ENCODE measurements around the gene CRB2. TPM values are rescaled to one million over a fixed set of nuclear protein-coding genes. Genes with fewer than 3 reads are reported as not detected.
"Not testable (repeated sequence)": the region's sequence is repeated elsewhere in the genome, so short reads cannot be mapped to it uniquely, and the experiment has no call there.

CRB2 gene
- total RNA-seq, 1 donor from 2014 or later = not detected

DNA sequence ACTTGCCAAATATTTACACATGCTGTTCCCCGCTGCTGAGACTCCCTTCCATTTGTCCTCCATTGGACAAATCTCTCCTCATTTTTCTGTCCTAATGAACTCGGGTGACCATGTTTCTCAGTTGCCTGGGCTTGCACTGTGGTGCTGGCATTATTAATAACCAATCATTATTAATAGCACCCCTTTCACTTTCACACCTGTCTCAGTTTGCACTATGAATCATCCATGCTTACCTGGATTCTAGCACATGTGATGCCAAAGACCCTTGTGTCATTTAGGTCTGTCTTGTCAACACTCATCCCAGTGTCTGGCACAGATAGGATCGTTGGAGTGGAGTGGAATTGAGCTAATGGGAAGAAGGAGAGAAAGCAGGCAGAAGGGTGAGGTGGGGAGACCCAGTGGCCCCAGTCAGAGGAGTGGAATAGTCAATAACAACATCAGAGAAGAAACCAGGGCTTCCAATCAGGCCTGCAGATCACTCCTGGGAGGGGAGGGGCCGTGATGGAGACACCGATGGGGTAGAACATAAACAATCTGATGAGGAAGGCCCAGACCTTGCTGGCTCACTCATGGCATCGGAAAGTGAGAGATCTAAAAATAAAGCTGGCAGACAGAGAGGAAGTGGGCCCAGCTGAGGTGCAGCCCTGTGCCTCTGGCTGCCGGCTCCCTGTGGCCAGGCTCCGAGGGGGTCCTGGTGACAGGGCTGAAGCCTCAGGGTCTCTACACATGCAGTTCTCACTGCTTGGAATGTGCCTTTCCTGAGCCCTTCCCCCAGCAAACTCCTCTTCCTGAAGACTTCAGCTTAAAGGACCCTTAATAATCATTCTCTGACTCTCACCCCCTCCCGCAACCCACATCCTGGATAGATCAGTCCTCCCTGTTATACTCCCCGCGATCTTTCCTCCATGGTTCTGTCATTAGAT is 33.5 kb upstream of the CRB2 start:
- intact Hi-C loops (cut with micrococcal nuclease) = loop anchor here (1.0 to 5.0 kb wide), 2 partner anchors 17 to 95 kb away; no protein-coding TSS in a partner anchor
- Mint-ChIP-seq H3K9me3 (no peaks in the 10 kb centered on the region), H3K36me3 (ENCODE audit: low read depth) (no peaks in the 10 kb centered on the region), H3K4me1 (peaks cover 37% of the 10 kb centered on the region), H3K27ac (peak overlapping the region; percentile 84), H3K4me3 (peak overlapping the region; percentile 62), H3K27me3 (no peaks in the 10 kb centered on the region)
- peak; percentile 86 for DNase-seq

DNA sequence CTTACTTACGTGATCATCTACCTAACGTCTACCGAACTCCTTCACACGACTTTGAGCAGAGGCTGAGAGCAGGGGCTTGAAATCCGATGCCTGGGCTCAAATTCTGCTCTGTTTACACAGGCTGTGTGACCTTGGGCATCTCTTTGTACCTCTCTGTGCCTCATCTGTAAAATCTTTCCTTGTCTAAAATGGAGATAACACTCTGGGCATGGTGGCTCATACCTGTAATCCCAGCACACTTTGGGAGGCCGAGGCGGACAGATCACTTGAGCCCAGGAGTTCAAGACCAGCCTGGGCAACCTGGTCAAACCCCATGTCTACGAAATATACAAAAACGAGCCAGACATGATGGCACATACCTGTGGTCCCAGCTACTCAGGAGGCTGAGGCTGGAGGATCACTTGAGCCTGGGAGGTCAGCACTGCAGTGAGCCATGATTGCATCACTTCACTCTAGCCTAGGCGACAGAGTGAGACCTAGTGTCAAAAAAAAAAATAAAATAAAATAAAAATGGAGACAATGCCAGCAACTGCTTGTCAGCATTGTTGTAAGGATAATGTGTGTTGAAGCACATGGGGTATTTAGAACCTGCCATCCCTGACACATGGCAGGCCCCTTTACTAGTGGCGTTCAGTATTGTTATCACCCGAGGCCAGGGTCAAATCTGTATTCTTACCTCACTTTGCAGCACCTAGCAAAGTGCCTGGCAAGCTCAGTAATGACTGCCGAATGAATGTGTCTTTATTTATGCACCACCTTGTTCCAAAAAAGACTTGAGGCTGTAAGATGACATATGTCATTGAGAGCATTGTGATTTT is 32.6 kb upstream of the CRB2 start:
- intact Hi-C loops (cut with micrococcal nuclease) = loop anchor here (1.0 to 5.0 kb wide), 2 partner anchors 16 to 96 kb away; no protein-coding TSS in a partner anchor
- H3K4me1 Mint-ChIP-seq = peaks cover 33% of the 10 kb centered on the region
- H3K36me3 Mint-ChIP-seq (ENCODE audit: low read depth) = no peaks in the 10 kb centered on the region

DNA sequence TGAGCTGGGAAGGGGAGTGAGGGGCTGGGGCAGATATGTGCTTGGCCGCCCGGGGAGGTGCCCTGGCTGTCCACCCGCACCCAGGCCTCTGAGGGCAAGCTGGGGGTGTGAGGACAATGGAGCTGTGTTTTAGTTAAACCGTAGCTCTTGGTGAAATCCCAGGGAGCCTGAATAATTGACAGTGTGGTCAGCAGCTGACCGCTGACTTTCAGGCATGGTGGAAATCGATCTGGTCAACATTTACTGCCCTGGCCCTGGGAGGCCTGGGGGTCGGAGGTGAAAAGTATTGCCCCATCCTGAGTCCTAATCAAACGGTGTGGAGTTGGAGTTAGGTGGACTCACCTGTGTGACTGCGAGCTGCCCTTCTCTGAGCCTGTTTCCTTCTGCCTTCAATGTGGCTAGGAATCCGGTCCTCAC is 31.2 kb upstream of the CRB2 start:
- Mint-ChIP-seq H3K27me3 (no peaks in the 10 kb centered on the region), H3K9me3 (no peaks in the 10 kb centered on the region), H3K36me3 (ENCODE audit: low read depth) (no peaks in the 10 kb centered on the region), H3K27ac (peak overlapping the region; percentile 2), H3K4me3 (no peak overlapping the region), H3K4me1 (peaks cover 33% of the 10 kb centered on the region)
- DNase-seq = no peak
- intact Hi-C loops (cut with micrococcal nuclease) = loop anchor here (5.0 kb wide), 1 partner anchor 97 kb away; no protein-coding TSS in a partner anchor

More for the DNA sequence above, 32.6 kb upstream of the CRB2 start:
- Mint-ChIP-seq H3K9me3 (no peaks in the 10 kb centered on the region), H3K4me3 (peak overlapping the region; percentile 62), H3K27ac (peak overlapping the region; percentile 84), H3K27me3 (no peaks in the 10 kb centered on the region)
- no peak for DNase-seq

DNA sequence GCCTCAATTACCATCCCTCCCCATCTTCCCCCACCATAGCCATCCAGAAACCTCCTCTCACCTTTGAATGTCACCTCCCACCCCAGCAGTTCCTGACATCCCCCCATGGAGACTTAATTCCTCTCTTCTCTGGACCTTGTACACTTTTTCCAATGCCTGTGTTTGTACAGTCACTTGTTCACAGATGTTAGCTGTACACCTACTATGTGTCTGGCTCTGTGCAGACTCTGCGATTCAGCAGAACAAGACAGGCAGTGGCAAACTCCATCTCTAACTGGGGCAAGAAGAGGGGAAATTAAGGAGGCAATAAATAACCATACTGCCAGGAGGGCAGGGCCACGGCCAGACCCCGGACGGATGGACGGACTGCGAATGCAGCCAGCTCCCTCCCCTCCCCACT is 29.8 kb upstream of the CRB2 start:
- H3K27me3 Mint-ChIP-seq = no peaks in the 10 kb centered on the region
- H3K4me1 Mint-ChIP-seq = peaks cover 31% of the 10 kb centered on the region
- intact Hi-C loops (cut with micrococcal nuclease) = no loop called here
- peak overlapping the region; percentile 54 for H3K27ac Mint-ChIP-seq
- no peak for DNase-seq
- H3K36me3 Mint-ChIP-seq (ENCODE audit: low read depth) = no peaks in the 10 kb centered on the region
- H3K9me3 Mint-ChIP-seq = no peaks in the 10 kb centered on the region
- no peak overlapping the region for H3K4me3 Mint-ChIP-seq

DNA sequence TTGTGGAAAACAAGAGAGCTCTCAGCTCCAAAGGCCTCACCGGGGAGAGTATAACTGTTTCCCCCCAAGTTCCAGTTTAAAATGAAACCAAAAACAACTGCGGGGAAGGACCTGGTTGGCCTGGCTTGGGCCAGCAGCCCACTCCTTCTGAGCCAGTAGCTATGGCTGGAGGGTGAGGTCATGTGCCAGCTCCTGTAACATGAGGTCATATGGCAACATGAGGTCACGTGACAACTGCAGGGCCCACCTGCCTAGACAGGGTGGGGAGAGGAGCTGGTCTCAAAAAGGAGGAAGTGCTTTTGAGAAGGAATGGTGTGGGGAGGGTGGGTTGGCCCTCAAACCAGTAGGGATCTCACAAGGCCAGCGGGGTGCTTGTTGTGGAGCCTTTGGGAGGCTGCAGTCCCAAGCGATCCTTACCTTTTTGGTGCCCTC is 29.3 kb upstream of the CRB2 start:
- Mint-ChIP-seq H3K27me3 (no peaks in the 10 kb centered on the region), H3K4me1 (peaks cover 28% of the 10 kb centered on the region), H3K27ac (no peak overlapping the region)

DNA sequence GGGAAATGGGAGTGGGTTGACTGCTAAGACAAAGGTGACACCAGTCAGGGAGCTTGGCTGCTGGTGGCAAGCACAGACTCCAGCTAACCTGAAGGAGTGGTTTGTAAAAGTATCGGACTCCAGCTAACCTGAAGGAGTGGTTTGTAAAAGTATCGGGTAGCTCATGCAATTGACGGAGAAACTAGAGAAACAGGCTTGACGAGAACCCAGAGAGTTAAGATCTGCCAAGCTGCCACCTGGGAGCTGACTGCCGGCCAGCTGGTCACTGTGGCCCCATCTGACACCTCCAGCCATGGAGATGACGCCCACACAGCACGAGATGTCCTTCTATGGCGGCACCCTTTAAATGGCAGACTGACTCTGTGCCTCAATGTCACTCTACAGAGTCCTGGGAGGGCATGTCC is 28.3 kb upstream of the CRB2 start:
- no peak for DNase-seq
- H3K4me3 Mint-ChIP-seq = no peak overlapping the region

More for the DNA sequence above, 29.3 kb upstream of the CRB2 start:
- intact Hi-C loops (cut with micrococcal nuclease) = no loop called here
- H3K4me3 Mint-ChIP-seq = no peak overlapping the region
- no peaks in the 10 kb centered on the region for H3K36me3 Mint-ChIP-seq (ENCODE audit: low read depth)
- H3K9me3 Mint-ChIP-seq = no peaks in the 10 kb centered on the region
- DNase-seq = no peak

DNA sequence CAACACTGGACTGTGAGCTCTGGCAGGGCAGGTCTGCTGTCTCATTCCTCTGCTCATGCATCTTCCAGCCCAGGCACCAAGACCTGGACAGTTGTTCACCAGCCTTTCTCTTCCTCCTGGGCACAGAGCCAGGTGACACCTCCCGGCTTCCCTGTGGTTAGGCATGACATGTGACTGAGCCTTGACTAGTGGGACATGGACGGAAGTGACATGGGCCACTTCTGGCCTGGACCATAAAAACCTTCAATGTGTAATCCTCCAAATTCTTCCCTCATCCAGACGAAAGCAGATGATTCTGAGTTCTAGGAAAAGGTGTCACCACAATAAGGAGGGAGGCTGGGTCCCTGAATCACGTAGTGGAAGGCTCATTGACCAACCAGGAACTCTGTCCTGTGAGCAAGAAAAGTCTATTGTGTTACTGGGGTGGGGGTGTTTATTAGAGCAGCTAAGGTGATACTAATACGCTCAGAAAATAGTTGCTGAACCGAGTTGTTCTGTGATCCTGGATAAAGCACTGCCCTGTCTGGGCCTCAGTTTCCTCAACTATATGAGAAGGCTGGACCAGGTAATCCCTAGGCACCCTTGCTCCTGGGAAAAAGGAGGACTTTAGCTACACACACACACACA is 26.6 kb upstream of the CRB2 start:
- no peak overlapping the region for H3K4me3 Mint-ChIP-seq
- peaks cover 18% of the 10 kb centered on the region for H3K4me1 Mint-ChIP-seq
- no peak for DNase-seq
- no peaks in the 10 kb centered on the region for H3K27me3 Mint-ChIP-seq
- H3K36me3 Mint-ChIP-seq (ENCODE audit: low read depth) = no peaks in the 10 kb centered on the region
- H3K27ac Mint-ChIP-seq = no peak overlapping the region
- intact Hi-C loops (cut with micrococcal nuclease) = no loop called here
- H3K9me3 Mint-ChIP-seq = no peaks in the 10 kb centered on the region

More for the DNA sequence above, 28.3 kb upstream of the CRB2 start:
- Mint-ChIP-seq H3K27me3 (no peaks in the 10 kb centered on the region), H3K36me3 (ENCODE audit: low read depth) (no peaks in the 10 kb centered on the region), H3K9me3 (no peaks in the 10 kb centered on the region), H3K4me1 (peaks cover 18% of the 10 kb centered on the region), H3K27ac (no peak overlapping the region)
- intact Hi-C loops (cut with micrococcal nuclease) = no loop called here

DNA sequence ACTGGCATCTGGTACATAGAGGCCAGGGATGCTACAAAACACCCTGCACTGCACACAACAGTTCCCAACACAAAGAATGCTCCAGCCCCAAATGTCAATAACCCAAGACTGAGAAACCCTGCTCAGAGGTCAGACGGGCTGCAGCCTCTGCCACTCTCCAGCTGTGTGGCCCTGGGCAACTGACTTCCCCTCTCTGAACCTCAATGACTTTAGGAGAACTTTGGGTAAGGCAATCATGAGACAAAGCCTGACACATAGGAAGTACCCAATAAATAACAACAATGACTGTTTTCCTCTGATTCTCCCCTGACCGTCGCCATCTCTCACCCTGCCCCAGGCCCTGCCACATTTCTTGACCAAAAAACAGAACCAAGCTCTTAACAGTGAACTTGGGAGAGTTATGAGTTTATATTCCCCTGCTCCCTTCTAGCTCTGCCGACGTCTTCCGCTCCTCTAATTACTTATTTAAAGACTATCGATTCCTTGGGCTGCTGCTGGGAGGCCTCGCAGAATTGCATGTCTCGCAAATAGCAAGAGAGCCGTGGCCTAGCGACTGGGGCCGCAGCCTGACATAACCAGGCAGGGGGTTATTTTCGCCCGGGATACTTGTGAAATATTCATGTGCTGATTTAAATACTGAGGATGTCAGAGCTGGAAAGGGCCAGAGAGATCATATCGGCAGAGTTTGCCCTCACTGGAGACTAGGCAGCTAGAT is 24.5 kb upstream of the CRB2 start:
- Mint-ChIP-seq H3K27ac (no peak overlapping the region), H3K4me3 (no peak overlapping the region), H3K4me1 (peaks cover 18% of the 10 kb centered on the region), H3K9me3 (no peaks in the 10 kb centered on the region), H3K27me3 (no peaks in the 10 kb centered on the region), H3K36me3 (ENCODE audit: low read depth) (no peaks in the 10 kb centered on the region)
- intact Hi-C loops (cut with micrococcal nuclease) = loop anchor here (10.0 kb wide), 1 partner anchor 387 kb away; the partner anchor contains the start of gene RABGAP1
- DNase-seq = no peak

DNA sequence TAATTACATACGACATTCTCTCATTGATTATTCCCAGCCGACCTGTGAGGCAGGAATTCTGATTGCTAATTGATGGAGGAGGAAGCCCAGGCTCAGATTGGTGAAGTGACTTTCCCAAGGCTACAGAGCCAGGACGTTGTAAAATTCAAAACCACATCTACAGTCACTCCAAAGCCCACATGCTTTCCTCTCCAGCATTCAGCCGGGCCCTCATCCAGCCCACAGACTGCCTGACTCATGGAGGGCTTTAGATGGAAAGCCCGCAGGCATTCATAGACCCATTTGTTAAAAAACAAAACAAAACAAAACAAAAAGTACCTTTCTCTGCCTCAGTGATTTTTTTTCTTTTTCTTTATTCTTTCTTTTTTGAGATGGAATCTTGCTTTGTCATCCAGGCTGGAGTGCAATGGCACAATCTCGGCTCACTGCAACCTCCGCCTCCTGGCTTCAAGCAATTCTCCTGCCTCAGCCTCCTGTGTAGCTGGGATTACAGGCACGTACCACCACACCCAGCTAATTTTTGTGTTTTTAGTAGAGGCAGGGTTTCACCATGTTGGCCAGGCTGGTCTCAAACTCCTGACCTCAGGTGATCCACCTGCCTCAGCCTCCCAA is 22.8 kb upstream of the CRB2 start:
- intact Hi-C loops (cut with micrococcal nuclease) = loop anchor here (10.0 kb wide), 1 partner anchor 388 kb away; the partner anchor contains the start of gene RABGAP1
- H3K4me1 Mint-ChIP-seq = peaks cover 18% of the 10 kb centered on the region

DNA sequence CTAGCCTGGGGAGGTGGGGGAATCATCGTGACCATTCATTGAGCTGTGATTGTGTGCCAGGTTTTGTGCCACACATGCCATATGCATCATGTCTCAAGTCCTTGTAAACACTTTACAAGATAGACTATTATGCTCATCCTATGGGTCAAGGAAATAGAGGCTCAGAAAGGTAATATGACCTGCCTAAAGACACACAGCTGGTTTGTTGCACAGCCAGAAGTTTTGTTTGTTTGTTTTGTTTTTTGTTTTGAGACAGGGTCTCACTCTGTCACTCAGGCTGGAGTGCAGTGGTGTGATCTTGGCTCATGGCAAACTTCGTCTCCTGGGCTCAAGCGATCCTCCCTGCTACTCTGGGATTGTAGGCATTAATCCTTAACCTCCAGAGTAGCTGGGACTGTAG is 21.4 kb upstream of the CRB2 start:
- Mint-ChIP-seq H3K4me3 (no peak overlapping the region), H3K27me3 (no peaks in the 10 kb centered on the region), H3K4me1 (peaks cover 29% of the 10 kb centered on the region)

More for the DNA sequence above, 22.8 kb upstream of the CRB2 start:
- H3K4me3 Mint-ChIP-seq; H3K27me3 Mint-ChIP-seq; H3K9me3 Mint-ChIP-seq; DNase-seq; H3K36me3 Mint-ChIP-seq (ENCODE audit: low read depth): not testable (repeated sequence)
- peak overlapping the region; percentile 70 for H3K27ac Mint-ChIP-seq

DNA sequence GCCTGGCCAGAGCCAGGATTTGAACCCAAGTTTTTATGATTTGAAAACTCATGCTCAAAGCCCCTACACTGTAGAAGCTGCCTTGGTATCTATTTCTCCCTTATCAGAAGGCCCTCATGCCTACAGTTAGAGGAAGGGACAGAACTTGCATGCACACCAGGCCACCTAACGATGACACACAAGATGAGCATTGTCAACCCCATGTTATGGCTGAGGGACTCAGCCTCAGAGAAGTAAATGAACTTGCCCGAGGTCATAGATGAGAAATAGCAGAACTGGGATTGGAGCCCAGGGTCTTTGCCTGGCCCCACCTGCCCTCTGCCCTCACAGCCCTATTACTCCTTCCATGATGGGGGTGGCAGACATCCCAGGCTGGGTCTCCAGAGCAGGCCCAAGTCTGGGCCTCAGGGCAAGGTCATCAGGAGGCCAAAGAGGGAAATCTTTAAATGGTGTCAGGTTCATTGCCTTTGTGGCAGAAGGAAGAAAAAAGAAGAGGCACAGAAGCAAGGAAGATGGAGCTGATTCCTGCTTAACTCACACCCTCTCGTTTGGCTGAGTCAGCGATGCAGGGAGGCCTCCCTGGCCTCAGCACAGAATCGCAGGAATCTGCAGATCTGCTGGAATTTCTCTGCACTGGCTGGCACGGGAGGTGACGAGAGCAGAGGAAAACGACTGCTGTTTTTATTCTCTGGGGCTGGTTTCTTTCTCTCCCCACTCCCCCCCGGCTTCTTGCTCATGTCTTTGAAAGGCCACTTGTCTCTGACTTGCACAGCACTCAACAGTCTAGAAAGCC is 20.6 kb upstream of the CRB2 start:
- Mint-ChIP-seq H3K27ac (no peak overlapping the region), H3K27me3 (no peaks in the 10 kb centered on the region), H3K4me3 (no peak overlapping the region), H3K9me3 (no peaks in the 10 kb centered on the region), H3K36me3 (ENCODE audit: low read depth) (no peaks in the 10 kb centered on the region), H3K4me1 (peaks cover 37% of the 10 kb centered on the region)
- intact Hi-C loops (cut with micrococcal nuclease) = loop anchor here (5.0 to 10.0 kb wide), 2 partner anchors 391 to 508 kb away; partner anchors contain the start of genes PDCL and RABGAP1
- no peak for DNase-seq

More for the DNA sequence above, 21.4 kb upstream of the CRB2 start:
- Mint-ChIP-seq H3K36me3 (ENCODE audit: low read depth) (no peaks in the 10 kb centered on the region), H3K27ac (no peak overlapping the region), H3K9me3 (no peaks in the 10 kb centered on the region)
- no peak for DNase-seq
- intact Hi-C loops (cut with micrococcal nuclease) = loop anchor here (5.0 to 10.0 kb wide), 2 partner anchors 390 to 507 kb away; partner anchors contain the start of genes PDCL and RABGAP1

DNA sequence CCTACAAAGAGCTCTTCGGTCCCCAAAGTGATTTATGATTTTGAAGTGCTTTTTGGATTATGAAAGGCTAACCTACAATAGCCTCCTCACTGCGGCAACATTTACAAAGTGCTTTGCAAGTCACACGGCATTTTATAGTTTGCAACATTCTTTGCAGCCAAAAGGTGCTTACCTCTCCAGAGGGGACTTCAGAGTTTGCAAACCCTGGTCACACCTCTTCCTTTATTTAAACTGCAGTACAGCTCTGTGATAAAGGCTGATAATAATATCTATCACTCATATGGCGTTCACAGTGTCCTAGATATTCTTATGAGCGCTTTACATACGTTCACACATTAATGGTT is 20.0 kb upstream of the CRB2 start:
- H3K36me3 Mint-ChIP-seq (ENCODE audit: low read depth) = no peaks in the 10 kb centered on the region
- no peaks in the 10 kb centered on the region for H3K9me3 Mint-ChIP-seq
- H3K4me1 Mint-ChIP-seq = peaks cover 42% of the 10 kb centered on the region
- no peak overlapping the region for H3K27ac Mint-ChIP-seq
- H3K27me3 Mint-ChIP-seq = no peaks in the 10 kb centered on the region
- intact Hi-C loops (cut with micrococcal nuclease) = loop anchor here (5.0 to 10.0 kb wide), 2 partner anchors 391 to 509 kb away; partner anchors contain the start of genes PDCL and RABGAP1
- no peak overlapping the region for H3K4me3 Mint-ChIP-seq
- no peak for DNase-seq

All from activated CD4-positive, alpha-beta T cell treated with anti-CD3 and anti-CD28 coated beads, Interleukin-2, amount 10 ng/mL, durations not matched to agents 24 days and 14 days (primary cell).